Lower leg skin (tissue), 3 donors: ENCODE measurements around the gene GDF7.

Experiments used
- POLR2A ChIP-seq, 2 donors: fragments of 450-650 bp; IDR thresholded peaks; one replicate each; pipeline ENCODE4 v1.6.1; 2016 to 2017; ENCODE audit warnings: antibody characterized with exemption in 2 of 2, mild to moderate bottlenecking in 1 of 2, moderate library complexity in 1 of 2
- TF ChIP-seq, protein P1 (sequence below), 3 donors: fragments of 450-650 bp; IDR thresholded peaks; one replicate each; pipeline ENCODE4 v1.5.1; 2016; ENCODE audit warnings: antibody characterized with exemption in 3 of 3, mild to moderate bottlenecking in 3 of 3, moderate library complexity in 2 of 3

DNA sequence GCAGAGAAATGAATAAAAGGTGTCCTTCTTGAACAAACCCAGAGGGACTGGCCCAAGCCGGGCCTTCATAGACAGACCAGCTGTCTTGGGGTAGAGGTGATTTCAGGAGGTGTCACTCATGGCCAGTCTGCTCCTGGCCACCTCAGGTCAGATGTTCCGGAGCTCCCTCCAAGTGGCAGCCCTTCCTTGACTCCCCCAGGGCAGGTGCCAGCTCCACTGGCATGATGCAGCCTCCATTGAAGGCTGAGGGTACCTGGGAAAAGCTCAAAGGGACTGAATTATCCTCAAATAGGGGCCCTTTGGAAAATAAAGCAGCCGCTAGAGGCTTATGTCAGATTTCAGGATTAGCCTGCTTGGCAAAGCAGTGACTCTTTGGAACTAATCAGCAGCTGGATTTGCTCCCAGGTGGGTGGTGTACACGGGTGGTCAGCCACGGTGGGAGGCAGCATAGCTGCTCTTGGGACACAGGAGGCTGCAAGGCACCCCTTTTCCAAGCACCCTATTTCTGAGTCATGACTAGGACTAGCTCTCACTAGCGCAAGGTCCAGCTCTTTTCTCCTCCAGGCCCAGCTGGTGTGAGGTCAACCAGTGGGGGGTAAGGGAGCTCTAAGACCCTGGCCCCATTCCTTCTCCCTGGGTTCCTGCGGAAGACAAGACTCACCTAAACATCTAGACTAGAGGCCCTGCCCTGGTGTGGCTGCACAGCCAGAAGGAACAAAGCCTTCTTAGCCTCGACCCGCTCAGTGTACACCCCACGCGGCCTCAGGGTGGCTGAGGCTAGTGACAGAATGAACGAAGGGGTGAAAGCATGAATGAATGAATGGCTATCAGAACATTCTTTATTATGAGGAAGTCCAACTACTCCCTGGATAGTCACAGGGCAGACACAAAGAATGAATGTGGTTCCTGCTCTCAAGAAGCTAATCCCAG is 45.3 kb upstream of the GDF7 start:
- no peak for TF ChIP-seq POLR2A (IDR thresholded peaks at IDR 0.05)
- TF ChIP-seq, protein P1, sequence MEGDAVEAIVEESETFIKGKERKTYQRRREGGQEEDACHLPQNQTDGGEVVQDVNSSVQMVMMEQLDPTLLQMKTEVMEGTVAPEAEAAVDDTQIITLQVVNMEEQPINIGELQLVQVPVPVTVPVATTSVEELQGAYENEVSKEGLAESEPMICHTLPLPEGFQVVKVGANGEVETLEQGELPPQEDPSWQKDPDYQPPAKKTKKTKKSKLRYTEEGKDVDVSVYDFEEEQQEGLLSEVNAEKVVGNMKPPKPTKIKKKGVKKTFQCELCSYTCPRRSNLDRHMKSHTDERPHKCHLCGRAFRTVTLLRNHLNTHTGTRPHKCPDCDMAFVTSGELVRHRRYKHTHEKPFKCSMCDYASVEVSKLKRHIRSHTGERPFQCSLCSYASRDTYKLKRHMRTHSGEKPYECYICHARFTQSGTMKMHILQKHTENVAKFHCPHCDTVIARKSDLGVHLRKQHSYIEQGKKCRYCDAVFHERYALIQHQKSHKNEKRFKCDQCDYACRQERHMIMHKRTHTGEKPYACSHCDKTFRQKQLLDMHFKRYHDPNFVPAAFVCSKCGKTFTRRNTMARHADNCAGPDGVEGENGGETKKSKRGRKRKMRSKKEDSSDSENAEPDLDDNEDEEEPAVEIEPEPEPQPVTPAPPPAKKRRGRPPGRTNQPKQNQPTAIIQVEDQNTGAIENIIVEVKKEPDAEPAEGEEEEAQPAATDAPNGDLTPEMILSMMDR (IDR thresholded peaks at IDR 0.05), result no peak
